OCI-LY7 (cell line): ENCODE measurements around the gene C21orf91.

ENCODE experiments used
- CTCF ChIP-seq: fragments of 200-600 bp; sonication (generic); conservative IDR thresholded peaks from 2 replicates; pipeline ENCODE4 v1.5.1; 2014; ENCODE audit warnings: mild to moderate bottlenecking, antibody characterized with exemption, low read length, moderate library complexity, mixed read lengths
- EZH2phosphoT487 ChIP-seq: fragments of 200-600 bp; sonication (generic); IDR thresholded peaks from 2 replicates; pipeline ENCODE4 v1.6.1; 2018; ENCODE audit warnings: low read depth, borderline replicate concordance, mild to moderate bottlenecking, mixed run types, antibody characterized with exemption, low read length, moderate library complexity, mixed read lengths

DNA sequence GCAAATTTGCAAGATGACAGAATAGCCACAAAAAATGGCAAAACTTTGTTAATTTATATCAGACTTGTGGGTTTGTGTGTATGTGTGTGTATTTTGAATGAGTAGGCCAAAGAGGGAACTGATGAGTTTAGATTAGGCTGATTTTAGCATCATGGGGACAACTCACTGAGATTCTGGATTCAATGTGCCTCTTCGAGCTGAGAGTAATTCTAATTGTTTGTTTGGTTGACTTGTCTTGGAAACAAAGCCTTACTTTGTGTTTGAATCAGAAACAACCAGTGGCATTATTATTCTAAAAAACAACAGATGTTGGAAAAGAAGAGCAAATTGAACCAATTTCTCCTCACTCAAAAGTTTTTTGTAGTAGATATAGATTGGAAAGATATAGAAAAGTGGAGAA, 40.5 kb upstream of the C21orf91 start:
- TF ChIP-seq CTCF (no peak), EZH2phosphoT487 (no peak)
